SK-N-SH (cell line): Measurements from ENCODE around the gene CGAS. TPM values are rescaled to one million over a fixed set of nuclear protein-coding genes. Genes with fewer than 3 reads are reported as not detected.
A peak's percentile ranks its signal among the peaks of the same experiment; 100 is the strongest.

Source experiments
- CTCF ChIA-PET: fragments of 300-600, 350-600 bp; formaldehyde crosslinking; extraction: SDS; loops from one replicate; lab custom pipeline; 2021; lab: Yijun Ruan, JAX
- POLR2A ChIA-PET: fragments of 350-600 bp; sonication (Branson Sonifier 250); formaldehyde crosslinking; extraction: SDS; loops from one replicate; lab custom pipeline; 2020; ENCODE audit warnings: antibody characterized with exemption, inconsistent platforms; lab: Yijun Ruan, JAX
- DNase-seq: peaks from one replicate; pipeline ENCODE4 v3.0.0; 2012
- H2AFZ ChIP-seq: fragments of 200-600 bp; sonication (generic); 2 replicates; pipeline ENCODE4 v1.8.1; 2016; ENCODE audit warnings: antibody characterized with exemption, mild to moderate bottlenecking, low read depth
- H3F3A ChIP-seq: fragments of 200-600 bp; sonication (generic); replicated peaks from 2 replicates; pipeline ENCODE3; 2016; ENCODE audit warnings: antibody characterized with exemption, mild to moderate bottlenecking; ENCODE audit not compliant: insufficient read depth
- H3K27ac ChIP-seq, 2 experiments: fragments of 200-500 bp in 1 of 2; fragments of 200-600 bp in 1 of 2; sonication (Bioruptor generic) in 1 of 2; sonication (generic), shearing (Covaris generic) in 1 of 2; 2 replicates each; pipeline versions ENCODE4 v1.5.1 to v1.6.1; 2014 to 2016; ENCODE audit warnings: low read depth in 2 of 2, inconsistent platforms in 1 of 2, low read length in 1 of 2, mild to moderate bottlenecking in 1 of 2, mixed read lengths in 1 of 2
- H3K27me3 ChIP-seq: fragments of 200-600 bp; sonication (generic), shearing (Covaris generic); 2 replicates; pipeline ENCODE4 v1.6.1; 2016; ENCODE audit warnings: mixed run types; ENCODE audit not compliant: insufficient read depth
- H3K36me3 ChIP-seq, 2 experiments: fragments of 200-500 bp in 1 of 2; fragments of 200-600 bp in 1 of 2; sonication (Bioruptor generic) in 1 of 2; sonication (generic) in 1 of 2; replicated peaks in 1 of 2; 2 replicates each; pipeline versions ENCODE3 to v1.5.1; 2014 to 2016; ENCODE audit warnings: low read length in 1 of 2, mild to moderate bottlenecking in 1 of 2; ENCODE audit not compliant: insufficient read depth in 2 of 2, control insufficient read depth in 1 of 2
- H3K4me1 ChIP-seq, 2 experiments: fragments of 200-500 bp in 1 of 2; fragments of 200-600 bp in 1 of 2; sonication (Bioruptor generic) in 1 of 2; sonication (generic), shearing (Covaris generic) in 1 of 2; 2 replicates each; pipeline versions ENCODE4 v1.5.1 to v1.6.1; 2014 to 2016; ENCODE audit warnings: low read depth in 1 of 2, low read length in 1 of 2, mixed run types in 1 of 2; ENCODE audit not compliant: insufficient read depth in 2 of 2, control insufficient read depth in 1 of 2
- H3K4me2 ChIP-seq: fragments of 200-600 bp; sonication (generic), shearing (Covaris generic); 2 replicates; pipeline ENCODE4 v1.6.1; 2017; ENCODE audit warnings: mixed run types
- H3K4me3 ChIP-seq, 2 experiments: fragments of 200-500 bp in 1 of 2; fragments of 200-600 bp in 1 of 2; sonication (Bioruptor generic) in 1 of 2; sonication (generic), shearing (Covaris generic) in 1 of 2; 2 replicates each; pipeline versions ENCODE4 v1.5.1 to v1.8.1; 2014 to 2016; ENCODE audit warnings: low read depth in 2 of 2, inconsistent platforms in 1 of 2, low read length in 1 of 2, mild to moderate bottlenecking in 1 of 2, mixed read lengths in 1 of 2, moderate library complexity in 1 of 2
- H3K79me2 ChIP-seq: fragments of 200-600 bp; sonication (generic); 2 replicates; pipeline ENCODE4 v1.8.1; 2017; ENCODE audit warnings: mild to moderate bottlenecking; ENCODE audit not compliant: insufficient read depth
- H3K9ac ChIP-seq: fragments of 200-600 bp; sonication (generic); 2 replicates; pipeline ENCODE4 v1.6.1; 2017; ENCODE audit warnings: mixed run types
- H3K9me2 ChIP-seq: fragments of 200-600 bp; sonication (generic); 2 replicates; pipeline ENCODE4 v1.6.1; 2017; ENCODE audit warnings: mixed run types
- H3K9me3 ChIP-seq: fragments of 200-600 bp; sonication (generic); 2 replicates; pipeline ENCODE4 v1.6.1; 2017; ENCODE audit warnings: mixed run types, mild to moderate bottlenecking, moderate library complexity
- H4K20me1 ChIP-seq: fragments of 200-600 bp; sonication (generic); 2 replicates; pipeline ENCODE4 v1.6.1; 2017; ENCODE audit warnings: mild to moderate bottlenecking, mixed run types; ENCODE audit not compliant: insufficient read depth
- CTCF ChIP-seq: fragments of 200-600 bp; sonication (generic); IDR thresholded peaks from 2 replicates; pipeline ENCODE4 v1.6.1; 2017; ENCODE audit warnings: antibody characterized with exemption, mild to moderate bottlenecking, moderate library complexity
- EP300 ChIP-seq, 2 experiments: IDR thresholded peaks; 2 replicates each; pipeline versions ENCODE4 v1.4.0 to v1.6.1; 2012; ENCODE audit warnings: borderline replicate concordance in 1 of 2, low read depth in 1 of 2, low read length in 1 of 2
- EZH2phosphoT487 ChIP-seq: fragments of 200-600 bp; sonication (generic); IDR thresholded peaks from 2 replicates; pipeline ENCODE4 v1.6.1; 2017; ENCODE audit warnings: low read depth, mixed run types, mild to moderate bottlenecking, antibody characterized with exemption, moderate library complexity, borderline replicate concordance
- FOSL2 ChIP-seq: IDR thresholded peaks from 2 replicates; pipeline ENCODE4 v1.4.0; 2012; ENCODE audit warnings: low read depth, mild to moderate bottlenecking, moderate library complexity, borderline replicate concordance
- JUND ChIP-seq: IDR thresholded peaks from 2 replicates; pipeline ENCODE4 v1.4.0; 2012
- MAX ChIP-seq: IDR thresholded peaks from 2 replicates; pipeline ENCODE4 v1.4.0; 2012; ENCODE audit warnings: low read depth
- POLR2AphosphoS5 ChIP-seq: IDR thresholded peaks from 2 replicates; pipeline ENCODE4 v1.6.1; 2012; ENCODE audit warnings: low read depth, low read length
- RAD21 ChIP-seq: IDR thresholded peaks from 2 replicates; pipeline ENCODE4 v1.6.1; 2012; ENCODE audit warnings: mild to moderate bottlenecking, low read length
- SIN3A ChIP-seq: IDR thresholded peaks from 2 replicates; pipeline ENCODE4 v1.6.1; 2012; ENCODE audit warnings: low read depth, mild to moderate bottlenecking, low read length, moderate library complexity, borderline replicate concordance
- USF2 ChIP-seq: fragments of 150-350 bp; IDR thresholded peaks from 2 replicates; pipeline ENCODE4 v1.6.1; 2017; ENCODE audit warnings: antibody characterized with exemption, low read length, low read depth, borderline replicate concordance
- WGBS: methylation state at CpG from one replicate; pipeline ENCODE4 v1.1.6; 2017; ENCODE audit warnings: low lambda C conversion rate; 5-methylcytosine and 5-hydroxymethylcytosine counted together
- polyA plus RNA-seq, 3 experiments: library from polyadenylated mRNA; depleted of rRNA; stranded (reverse); fragments of >200 nt; gene quantifications; 2 replicates each; pipeline ENCODE4 v1.2.3, GENCODE V29; 2012

Gene CGAS
- polyA plus RNA-seq, 1 of the 3 experiments (the other 2 are of a cell fraction) = 0.02 TPM

- TF ChIP-seq FOSL2 (no peak), RAD21 (no peak), JUND (no peak)
These were observed 4.0 kb upstream of the CGAS start (continued) for GRCh38 chr6:73455865-73456629.

GRCh38 chr6:73451223-73452106 lies 632 bp downstream of the CGAS start:
- 10% methylated on average over 43 of the region's 79 CpGs for WGBS
- no peaks in the 10 kb centered on the region for H3K79me2 ChIP-seq
- DNase-seq = peak; percentile 71

More at GRCh38 chr6:73451223-73452106, 632 bp downstream of the CGAS start:
- H3K27me3 ChIP-seq = peaks cover 18% of the 10 kb centered on the region
- H3K4me3 ChIP-seq = peak overlapping the region in 1 of 2 experiments; percentile 13; a peak in 1 of 4 replicates
- no peaks in the 10 kb centered on the region for H3K36me3 ChIP-seq
- no peak overlapping the region for H3K9ac ChIP-seq
- no peaks in the 10 kb centered on the region for H3K9me2 ChIP-seq
- peaks cover 0 to 2% of the 10 kb centered on the region in 2 experiments; a peak in 1 of 4 replicates for H3K4me1 ChIP-seq
- H3K27ac ChIP-seq = no peak overlapping the region
- ChIA-PET POLR2A (interaction anchor here (2.2 kb wide), 1 partner anchor 10 kb away, joined by 6 read pairs; the partner anchor contains the start of gene MTO1), CTCF (interaction anchor here (0.6 to 0.9 kb wide), 2 partner anchors 10 to 899 kb away, joined by 4 read pairs; partner anchors contain the start of gene MTO1)
- no peaks in the 10 kb centered on the region for H4K20me1 ChIP-seq
- no peaks in the 10 kb centered on the region for H3F3A ChIP-seq
- TF ChIP-seq EP300 (IDR thresholded peaks at IDR 0.05; ENCODE audit: borderline replicate concordance in 1 of 2, low read depth in 1 of 2, low read length in 1 of 2) (no peak), SIN3A (no peak), USF2 (no peak), CTCF (no peak), POLR2AphosphoS5 (no peak), MAX (0 out of 2 replicates have a peak, but pooled peaks have one; percentile 14), EZH2phosphoT487 (no peak)
- peak overlapping the region; percentile 59 for H3K4me2 ChIP-seq
- no peaks in the 10 kb centered on the region for H3K9me3 ChIP-seq
- H2AFZ ChIP-seq = peak overlapping the region; percentile 68; the same call in 1 of the 2 replicates
